ENCODE data around the gene NUMBL.
A peak's percentile ranks its signal among the peaks of the same experiment; 100 is the strongest.

NUMBL gene

DNA sequence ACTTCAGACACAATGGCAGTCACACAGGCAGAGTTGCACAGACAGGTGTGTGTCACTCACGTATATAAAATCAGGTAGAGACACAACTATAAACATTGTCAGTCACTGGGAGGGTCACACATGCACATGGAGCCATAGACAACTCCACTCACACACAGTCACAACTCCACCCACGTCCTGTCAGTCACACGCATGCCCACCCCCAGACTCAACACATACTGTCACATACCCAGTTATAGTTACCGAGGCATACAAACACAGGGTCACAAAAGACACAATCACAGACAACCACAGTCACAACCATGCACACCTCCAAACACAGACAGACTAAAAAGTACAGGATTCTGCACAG lies 1.5 kb downstream of the NUMBL start:
- DNase-seq: no peak

DNA sequence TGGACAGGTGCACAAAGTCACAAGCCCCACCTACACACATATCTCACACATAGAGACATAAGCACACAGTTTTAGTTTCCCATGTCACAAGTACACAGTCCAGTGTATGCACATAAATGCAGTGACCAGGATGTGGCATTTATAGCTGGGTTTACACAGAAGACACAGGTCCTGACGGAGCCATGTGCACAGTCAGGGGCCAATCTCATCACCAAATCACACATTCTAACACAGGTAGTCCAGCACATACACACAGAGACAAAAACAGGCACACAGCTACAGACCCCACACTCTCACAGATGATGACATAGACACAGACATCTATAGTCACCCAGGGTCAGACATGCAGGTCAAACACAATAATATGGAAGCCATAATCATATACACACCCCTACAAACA lies 2.1 kb downstream of the NUMBL start:
- DNase-seq: no peak

- no peak for DNase-seq
These were observed 2.9 kb downstream of the NUMBL start for GRCh38 chr19:40687525-40688016.

- no peak for DNase-seq
These were observed 3.4 kb downstream of the NUMBL start for GRCh38 chr19:40686882-40687524.

- no peak for DNase-seq
These were observed 4.9 kb downstream of the NUMBL start for GRCh38 chr19:40685563-40685962.

DNA sequence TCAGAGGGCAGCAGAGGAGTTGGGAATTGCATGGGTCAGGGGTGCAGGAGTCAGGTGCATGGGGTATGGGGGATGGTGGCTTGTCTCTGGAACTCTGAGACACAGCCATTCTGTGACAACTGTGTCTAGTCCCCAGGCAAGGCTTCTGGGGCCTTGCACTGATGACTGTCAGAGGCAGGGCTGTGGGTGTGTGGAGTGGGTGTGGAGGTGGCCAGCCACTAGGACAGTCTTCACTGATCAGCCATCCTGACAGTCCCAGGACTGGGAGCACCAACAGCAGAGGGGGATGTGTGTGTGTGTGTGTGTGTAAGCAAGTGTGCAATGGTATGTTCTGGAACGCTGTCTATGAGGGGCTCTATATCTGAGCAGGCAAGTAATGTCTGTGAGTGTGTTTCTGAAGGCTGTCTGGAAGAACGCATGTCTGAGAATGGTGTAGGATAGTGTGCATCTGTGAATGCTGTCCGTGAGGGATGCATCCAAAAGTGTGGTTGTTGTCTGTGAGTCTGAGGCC lies 5.4 kb downstream of the NUMBL start:
- DNase-seq: no peak

- no peak for DNase-seq
These were observed 6.2 kb downstream of the NUMBL start for GRCh38 chr19:40684280-40684679.

GRCh38 chr19:40683437-40683836 lies 7.0 kb downstream of the NUMBL start:
- no peak for DNase-seq

DNA sequence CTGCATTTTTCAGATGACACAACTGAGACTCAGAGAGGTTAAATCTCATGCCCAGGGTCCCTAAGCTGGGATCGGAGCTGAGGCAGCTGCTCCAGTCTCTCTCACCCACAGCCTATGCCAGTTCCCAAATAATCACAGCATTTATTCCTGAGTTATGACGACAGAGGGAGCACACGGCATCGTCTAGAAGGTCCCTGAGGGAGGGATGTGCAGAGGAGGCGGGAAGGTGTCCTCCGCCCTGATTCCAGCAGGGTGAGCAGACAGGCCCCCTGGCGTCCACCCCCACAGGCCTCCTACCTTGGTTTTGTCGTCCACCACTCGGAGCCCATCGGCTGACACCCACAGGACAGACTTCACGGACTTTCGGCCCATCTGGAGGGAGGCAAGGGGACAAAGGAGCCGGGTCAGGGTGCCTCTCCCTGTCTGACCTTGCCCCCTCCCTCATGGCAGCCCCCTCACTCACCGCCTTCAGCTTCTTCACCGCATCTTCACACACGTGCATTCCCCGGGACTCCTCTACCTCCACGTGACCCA lies 8.0 kb downstream of the NUMBL start:
- no peak for DNase-seq

DNA sequence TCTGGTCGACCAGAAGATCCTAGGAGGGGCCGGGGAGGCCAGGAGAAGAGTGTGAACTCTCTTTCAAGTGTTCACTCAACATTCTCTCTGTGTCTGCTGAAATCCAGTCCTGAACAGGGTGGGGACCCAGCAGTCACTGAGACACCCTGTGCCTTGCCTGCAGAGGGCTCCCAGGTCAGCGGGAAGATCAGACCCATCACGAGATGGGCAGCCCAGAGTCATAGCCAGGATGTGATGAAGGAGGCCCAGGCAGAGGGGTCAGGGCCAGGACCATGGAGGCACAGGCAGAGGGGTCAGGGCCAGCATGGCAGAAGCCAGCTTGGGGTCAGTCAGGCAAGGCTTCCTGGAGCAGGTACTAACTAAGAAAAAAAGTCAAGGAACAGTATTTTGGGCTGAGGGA lies 9.4 kb downstream of the NUMBL start:
- no peak for DNase-seq

- DNase-seq: no peak
These were observed 13.3 kb downstream of the NUMBL start for GRCh38 chr19:40677156-40677555.

- DNase-seq: no peak
These were observed 16.2 kb downstream of the NUMBL start for GRCh38 chr19:40674291-40674690.

DNA sequence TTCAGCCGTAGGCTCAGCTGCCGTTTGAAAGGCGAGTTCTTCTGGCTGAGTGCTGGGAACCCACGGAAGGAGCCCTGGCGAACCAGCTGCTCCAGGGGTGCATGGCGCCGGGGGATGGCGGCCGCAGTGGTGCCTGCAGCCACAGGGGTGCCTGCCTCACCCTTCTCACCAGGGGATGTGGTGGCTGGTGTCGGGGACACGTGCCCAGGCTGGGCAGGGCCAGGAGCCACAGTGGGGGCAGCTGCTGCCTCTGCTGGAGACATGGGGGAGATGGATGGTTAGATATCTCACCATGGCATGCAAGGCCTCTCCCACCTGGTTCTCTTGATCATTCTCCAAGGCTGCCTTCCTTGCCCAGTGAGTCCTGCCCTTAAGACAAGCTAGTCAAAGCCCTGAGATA lies 17.1 kb downstream of the NUMBL start:
- DNase-seq: no peak

DNA sequence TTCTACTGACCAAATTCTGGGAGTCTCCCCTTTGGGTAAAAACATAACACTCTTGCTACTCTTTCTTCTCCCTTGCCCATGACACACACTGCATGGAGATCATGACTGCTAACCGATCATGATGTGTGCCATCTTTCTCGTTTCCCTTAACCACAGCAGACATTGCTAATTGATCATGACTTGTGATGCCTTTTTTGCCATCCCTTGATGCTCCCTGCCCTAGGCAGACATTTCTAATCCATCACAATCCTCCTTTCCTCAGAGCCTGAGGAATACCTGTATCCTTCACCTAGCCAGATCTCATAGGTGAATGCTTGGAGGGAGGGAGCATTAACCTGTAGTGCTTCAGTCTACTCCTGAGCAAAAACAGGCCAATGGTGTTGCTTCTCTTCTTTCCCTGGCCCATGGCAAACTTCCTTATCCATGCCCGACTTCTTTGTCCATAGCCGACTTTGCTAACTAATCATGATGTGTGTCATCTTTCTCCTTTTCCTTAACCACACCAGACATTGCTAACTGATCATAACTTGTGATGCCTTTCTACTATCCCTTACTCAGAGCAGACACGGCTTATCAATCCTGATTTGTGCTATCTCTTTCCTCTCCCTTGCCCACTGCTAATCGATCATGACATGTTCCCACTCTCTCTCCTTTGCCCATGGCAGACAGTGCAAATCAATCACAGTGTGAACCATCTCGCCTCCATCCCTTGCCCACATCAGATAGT lies 17.7 kb downstream of the NUMBL start:
- DNase-seq: no peak

DNA sequence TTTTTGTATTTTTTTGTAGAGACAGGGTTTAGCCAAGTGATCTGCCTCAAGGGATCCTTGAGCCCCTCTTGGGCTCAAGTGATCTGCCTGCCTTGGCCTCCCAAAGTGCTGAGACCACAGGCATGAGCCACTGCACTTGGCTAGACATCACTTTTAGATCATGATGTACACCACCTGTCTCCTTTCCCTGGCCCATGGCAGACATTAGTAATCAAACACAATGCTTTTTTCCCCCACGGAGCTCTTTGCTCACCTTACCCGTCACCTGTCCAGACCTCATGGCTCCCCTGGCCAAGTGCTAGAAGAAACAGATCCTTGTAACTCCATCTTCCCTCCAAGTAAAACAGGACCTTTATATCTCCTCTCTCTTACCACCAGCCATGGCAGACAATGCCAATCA lies 18.4 kb downstream of the NUMBL start:
- DNase-seq: no peak

DNA sequence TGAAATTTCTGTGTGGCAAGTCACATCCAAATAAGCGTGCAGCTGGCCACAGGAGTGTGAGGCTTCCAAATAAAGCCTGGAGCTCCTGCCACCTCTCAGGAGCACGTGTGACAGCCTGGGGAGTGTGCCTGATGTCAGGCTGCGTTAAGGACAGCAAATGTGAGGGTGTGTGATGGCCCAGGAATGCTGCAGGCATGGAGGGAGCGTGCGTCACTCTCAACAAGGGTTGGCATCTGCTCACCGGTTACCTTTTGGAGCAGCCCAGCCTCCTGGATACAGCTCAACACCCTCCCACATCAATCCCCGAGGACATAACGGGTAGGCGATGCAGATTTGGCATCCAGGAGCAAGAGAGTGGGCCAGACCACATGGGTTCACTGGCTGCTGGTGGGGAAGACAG lies 19.0 kb downstream of the NUMBL start:
- no peak for DNase-seq

- no peak for DNase-seq
These were observed 21.3 kb downstream of the NUMBL start for GRCh38 chr19:40668991-40669614.

DNA sequence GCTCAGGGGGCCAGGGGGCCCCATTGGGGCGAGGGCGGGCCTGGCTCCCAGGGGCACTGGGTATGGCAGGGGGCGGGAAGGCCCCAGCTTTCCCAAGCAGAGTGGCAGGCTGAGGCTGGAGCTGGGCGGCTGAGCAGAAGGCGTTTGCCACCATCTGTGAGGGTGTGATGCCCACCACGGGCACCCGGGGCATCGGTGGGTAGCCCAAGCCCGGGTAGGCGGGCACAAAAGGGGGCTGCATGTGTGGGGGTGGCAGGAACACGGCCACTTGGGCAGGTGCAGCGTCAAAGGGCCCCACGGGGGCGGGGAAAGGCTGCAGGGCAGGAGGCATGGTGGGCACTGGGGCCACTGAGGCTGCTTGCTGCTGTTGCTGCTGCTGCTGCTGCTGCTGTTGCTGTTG lies 22.8 kb downstream of the NUMBL start:
- DNase-seq: no peak

- no peak for DNase-seq
These were observed 23.5 kb downstream of the NUMBL start for GRCh38 chr19:40666803-40667438.

DNA sequence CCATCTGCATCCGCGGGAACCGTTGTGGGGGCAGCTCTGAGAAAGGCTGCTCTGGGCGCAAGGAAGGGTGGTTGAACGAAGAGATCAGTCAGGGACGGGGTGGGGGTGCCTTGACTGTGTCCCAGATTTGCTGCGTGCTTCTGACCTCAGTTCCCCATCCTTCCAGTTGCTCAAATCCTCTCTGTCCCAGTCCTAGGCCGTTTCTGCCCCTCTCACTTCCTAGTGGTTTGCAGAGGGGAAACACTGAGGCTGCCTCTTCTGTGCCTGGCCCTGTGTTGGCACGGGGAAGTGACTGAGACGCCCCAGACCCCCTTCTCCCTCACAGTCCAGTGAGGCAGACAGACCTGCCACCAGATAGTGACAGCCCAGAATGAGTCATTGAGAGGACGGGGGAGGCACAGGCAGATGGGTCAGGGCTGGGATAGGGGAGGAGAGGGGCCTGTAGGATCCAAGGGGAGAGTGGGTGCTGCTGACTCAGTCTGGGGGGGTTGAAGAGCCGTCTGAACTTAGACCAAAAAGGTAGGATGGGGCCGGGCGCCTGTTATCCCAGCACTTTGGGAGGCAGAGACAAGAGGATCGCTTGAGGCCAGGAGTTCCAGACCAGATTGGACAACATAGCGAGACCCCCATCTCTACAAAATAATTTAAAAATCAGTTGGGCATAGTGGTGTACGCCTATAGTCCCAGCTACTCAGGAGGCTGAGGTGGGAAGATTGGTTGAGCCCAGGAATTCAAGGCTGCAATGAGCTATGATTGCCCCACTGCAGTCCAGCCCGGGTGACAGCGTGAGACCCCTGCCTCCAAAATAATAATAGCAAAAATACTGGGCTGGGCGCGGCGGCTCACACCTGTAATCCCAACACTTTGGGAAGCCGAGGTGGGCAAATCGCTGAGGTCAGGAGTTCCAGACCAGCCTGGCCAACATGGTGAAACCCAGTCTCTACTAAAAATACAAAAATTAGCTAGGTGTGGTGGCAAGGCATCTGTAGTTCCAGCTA lies 26.5 kb downstream of the NUMBL start:
- DNase-seq: no peak

- peak; percentile 89 for DNase-seq
These were observed 27.3 kb downstream of the NUMBL start for GRCh38 chr19:40662925-40663694.

Data from stimulated activated CD4-positive, alpha-beta T cell treated with anti-CD3 and anti-CD28 coated beads, Interleukin-1b, Interleukin-23, amount 100 ng/mL, for 48 hours (primary cell).